Urothelium cell line (cell line): ENCODE data around the gene ATE1.

ENCODE experiments used
- DNase-seq: peaks from one replicate; pipeline ENCODE4 v3.0.0; 2011; ENCODE audit warnings: low spot score, mixed read lengths
- FAIRE-seq: peaks from 2 replicates; lab custom pipeline; 2011; peaks lifted over from hg19 to GRCh38; lab: Jason Lieb, UNC

The ATE1 gene

GRCh38 chr10:121880895-121881294 is 46.9 kb downstream of the ATE1 start:
- FAIRE-seq, result no peak
- no peak for DNase-seq

GRCh38 chr10:121879476-121879875 is 48.4 kb downstream of the ATE1 start:
- FAIRE-seq (no peak), DNase-seq (no peak)

- DNase-seq (no peak), FAIRE-seq (no peak)
Observed at GRCh38 chr10:121873236-121873635, 54.6 kb downstream of the ATE1 start.

GRCh38 chr10:121870413-121870812 is 57.4 kb downstream of the ATE1 start:
- DNase-seq, result no peak
- FAIRE-seq, result no peak

- DNase-seq, result no peak
- FAIRE-seq, result no peak
Observed at GRCh38 chr10:121865554-121865953, 62.3 kb downstream of the ATE1 start.

GRCh38 chr10:121864653-121865052 is 63.2 kb downstream of the ATE1 start:
- FAIRE-seq (no peak), DNase-seq (no peak)

- DNase-seq (no peak), FAIRE-seq (no peak)
Observed at GRCh38 chr10:121864168-121864567, 63.7 kb downstream of the ATE1 start.

GRCh38 chr10:121862649-121863048 is 65.2 kb downstream of the ATE1 start:
- DNase-seq (no peak), FAIRE-seq (no peak)

GRCh38 chr10:121862042-121862441 is 65.8 kb downstream of the ATE1 start:
- FAIRE-seq (no peak), DNase-seq (no peak)

- FAIRE-seq (no peak), DNase-seq (no peak)
Observed at GRCh38 chr10:121860810-121861209, 67.0 kb downstream of the ATE1 start.

GRCh38 chr10:121854809-121855445 is 72.9 kb downstream of the ATE1 start:
- FAIRE-seq (no peak), DNase-seq (no peak)

GRCh38 chr10:121853950-121854349 is 73.9 kb downstream of the ATE1 start:
- FAIRE-seq (no peak), DNase-seq (no peak)

- FAIRE-seq (no peak), DNase-seq (no peak)
Observed at GRCh38 chr10:121851786-121852185, 76.0 kb downstream of the ATE1 start.

GRCh38 chr10:121848082-121848481 is 79.7 kb downstream of the ATE1 start:
- DNase-seq, result no peak
- FAIRE-seq, result no peak

- DNase-seq (no peak), FAIRE-seq (no peak)
Observed at GRCh38 chr10:121846555-121846954, 81.3 kb downstream of the ATE1 start.

- DNase-seq (no peak), FAIRE-seq (no peak)
Observed at GRCh38 chr10:121845044-121845784, 82.6 kb downstream of the ATE1 start.

GRCh38 chr10:121844537-121844936 is 83.3 kb downstream of the ATE1 start:
- no peak for DNase-seq
- FAIRE-seq, result no peak

- DNase-seq (no peak), FAIRE-seq (no peak)
Observed at GRCh38 chr10:121843379-121843778, 84.5 kb downstream of the ATE1 start.

- FAIRE-seq (no peak), DNase-seq (no peak)
Observed at GRCh38 chr10:121841862-121842261, 86.0 kb downstream of the ATE1 start.

- no peak for DNase-seq
- no peak for FAIRE-seq
Observed at GRCh38 chr10:121838931-121839330, 88.9 kb downstream of the ATE1 start.

GRCh38 chr10:121838149-121838548 is 89.7 kb downstream of the ATE1 start:
- FAIRE-seq, result no peak
- DNase-seq, result no peak

GRCh38 chr10:121836171-121836570 is 91.7 kb downstream of the ATE1 start:
- DNase-seq, result no peak
- no peak for FAIRE-seq

- FAIRE-seq, result no peak
- no peak for DNase-seq
Observed at GRCh38 chr10:121835376-121835775, 92.5 kb downstream of the ATE1 start.
